ENCODE results near the gene ARHGEF39.
"Not testable (repeated sequence)": the region's sequence is repeated elsewhere in the genome, so short reads cannot be mapped to it uniquely, and the experiment has no call there.

ARHGEF39 gene

GRCh38 chr9:35649431-35650340 is 15.3 kb downstream of the ARHGEF39 start:
- DNase-seq: peak; percentile 26

DNA sequence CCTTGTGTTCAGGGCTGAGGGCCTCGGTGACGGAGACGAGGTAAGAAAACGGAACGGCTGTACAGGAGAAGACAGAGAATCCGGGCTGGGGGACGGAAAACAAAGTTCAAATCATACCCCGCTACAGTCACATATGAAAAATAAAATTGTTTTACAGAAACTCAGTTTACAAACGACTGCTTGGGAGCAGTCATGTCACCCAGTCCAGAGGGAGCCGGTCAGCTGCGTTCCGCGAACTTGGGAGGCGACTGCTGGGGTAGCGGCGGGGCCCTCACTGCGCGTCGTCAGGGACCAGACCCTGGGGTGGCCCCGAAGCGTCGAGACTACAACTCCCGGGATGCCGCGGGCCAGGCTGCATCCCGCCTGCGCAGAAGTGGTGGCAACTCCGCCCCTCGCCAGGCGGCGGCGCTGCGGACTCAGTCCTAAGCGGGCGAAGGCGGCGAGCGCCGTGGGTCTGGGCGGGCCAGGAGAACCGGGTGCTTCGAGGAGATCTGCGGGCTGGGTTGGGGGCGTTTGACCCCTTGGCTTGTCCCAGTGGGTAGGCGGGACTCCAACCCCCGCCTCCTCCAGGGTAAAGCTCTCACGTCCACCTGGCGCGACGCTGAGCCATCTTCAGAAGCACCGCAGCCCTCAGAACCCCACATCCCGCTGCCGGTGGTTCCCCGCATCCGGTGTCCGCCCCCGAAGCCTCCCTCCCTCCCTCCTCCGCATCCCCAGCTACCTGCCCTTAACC is 18.3 kb downstream of the ARHGEF39 start:
- DNase-seq: peak; percentile 88

- DNase-seq: no peak
Observed at GRCh38 chr9:35646153-35646532, 18.9 kb downstream of the ARHGEF39 start.

DNA sequence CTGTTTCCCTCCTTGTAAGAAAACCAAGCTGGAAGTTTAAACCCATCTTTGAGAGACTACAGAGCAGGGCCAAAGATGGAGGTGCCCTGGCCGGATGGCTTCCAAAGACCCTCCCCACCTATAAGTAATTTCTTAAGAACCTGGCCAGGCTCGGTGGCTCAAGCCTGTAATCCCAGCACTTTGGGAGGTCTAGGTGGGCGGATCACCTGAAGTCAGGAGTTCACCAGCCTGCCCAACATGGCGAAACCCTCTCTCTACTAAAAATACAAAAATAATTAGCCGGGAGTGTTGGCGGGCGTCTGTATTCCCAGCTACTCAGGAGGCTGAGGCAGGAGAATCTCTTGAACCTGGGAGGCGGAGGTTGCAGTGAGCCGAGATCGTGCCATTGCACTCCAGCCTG is 19.3 kb downstream of the ARHGEF39 start:
- not testable (repeated sequence) for DNase-seq

DNA sequence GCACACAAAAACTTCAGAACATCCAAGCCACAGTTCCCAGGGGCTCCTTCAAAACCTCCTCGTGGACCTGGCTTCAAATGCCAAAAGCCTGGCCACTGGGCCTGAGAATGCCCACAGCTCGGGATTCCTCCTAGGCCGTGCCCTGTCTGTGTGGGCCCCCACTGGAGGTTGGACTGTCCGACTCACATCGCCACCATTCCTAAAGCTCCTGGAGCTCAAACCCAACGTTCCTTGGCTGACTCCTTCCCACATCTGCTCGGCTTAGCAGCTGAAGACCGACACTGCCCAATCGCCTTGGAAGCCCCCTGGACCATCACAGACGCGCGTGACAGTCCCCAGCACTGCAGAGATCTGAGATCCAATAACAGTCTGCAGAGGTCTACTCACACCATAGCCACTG is 21.9 kb downstream of the ARHGEF39 start:
- DNase-seq: no peak

DNA sequence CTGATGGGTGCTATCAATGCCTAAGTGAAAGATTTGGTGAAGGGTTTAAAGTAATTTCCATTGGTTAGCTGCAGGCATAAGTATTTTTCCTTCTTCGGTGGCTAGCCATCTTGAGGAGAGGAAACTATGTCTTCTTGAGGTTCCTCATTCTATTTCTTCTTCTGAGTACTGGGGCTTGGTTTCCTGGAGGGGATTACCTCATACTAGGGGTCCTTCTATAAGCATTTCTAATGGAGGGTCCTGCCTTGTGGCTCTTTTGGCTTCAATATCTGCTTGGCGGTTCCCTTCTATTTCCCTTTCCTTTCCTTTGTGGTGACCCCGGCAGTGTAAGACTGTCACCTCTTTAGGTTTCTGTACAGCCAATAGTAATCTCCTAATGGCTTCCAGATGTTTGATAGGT is 23.5 kb downstream of the ARHGEF39 start:
- not testable (repeated sequence) for DNase-seq

- not testable (repeated sequence) for DNase-seq
Observed at GRCh38 chr9:35640431-35640830, 24.6 kb downstream of the ARHGEF39 start.

GRCh38 chr9:35639631-35640030 is 25.4 kb downstream of the ARHGEF39 start:
- DNase-seq: no peak

- not testable (repeated sequence) for DNase-seq
Observed at GRCh38 chr9:35639225-35639624, 25.8 kb downstream of the ARHGEF39 start.

GRCh38 chr9:35638751-35639150 is 26.2 kb downstream of the ARHGEF39 start:
- DNase-seq: not testable (repeated sequence)

- not testable (repeated sequence) for DNase-seq
Observed at GRCh38 chr9:35637427-35637955, 27.5 kb downstream of the ARHGEF39 start.

- DNase-seq: not testable (repeated sequence)
Observed at GRCh38 chr9:35636877-35637246, 28.1 kb downstream of the ARHGEF39 start.

DNA sequence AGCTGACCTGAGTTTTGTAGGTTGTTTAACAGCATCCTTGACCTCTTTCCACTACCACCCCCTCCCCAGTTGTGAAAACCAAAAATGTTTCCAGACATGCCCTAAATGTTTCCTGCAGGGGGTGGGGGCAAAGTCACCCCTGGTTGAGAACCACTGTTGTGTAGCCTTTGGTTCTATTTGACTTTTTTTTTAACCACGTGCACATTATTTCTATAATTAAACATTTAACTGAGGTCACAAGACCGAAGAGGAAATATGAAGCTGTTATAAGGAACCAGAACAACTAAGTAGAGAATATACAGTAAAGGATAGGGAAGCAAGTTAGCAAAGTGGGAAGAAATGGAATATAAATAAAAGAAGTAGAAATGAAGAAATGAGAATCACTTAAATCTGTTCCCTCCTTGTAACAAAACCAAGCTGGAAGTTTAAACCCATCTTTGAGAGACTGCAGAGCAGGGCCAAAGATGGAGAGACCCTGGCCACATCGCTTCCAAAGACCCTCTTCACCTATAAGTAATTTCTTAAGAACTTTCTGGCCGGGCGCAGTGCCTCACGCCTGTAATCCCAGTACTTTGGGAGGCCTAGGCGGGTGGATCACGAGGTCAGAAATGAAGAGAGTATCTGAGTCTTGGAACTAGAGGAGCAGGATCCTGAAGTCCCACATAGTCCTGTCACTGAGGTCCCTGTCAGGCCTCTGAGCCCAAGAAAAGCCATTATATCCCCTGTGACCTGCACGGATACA is 28.7 kb downstream of the ARHGEF39 start:
- no peak for DNase-seq

- DNase-seq: no peak
Observed at GRCh38 chr9:35635730-35636129, 29.3 kb downstream of the ARHGEF39 start.

DNA sequence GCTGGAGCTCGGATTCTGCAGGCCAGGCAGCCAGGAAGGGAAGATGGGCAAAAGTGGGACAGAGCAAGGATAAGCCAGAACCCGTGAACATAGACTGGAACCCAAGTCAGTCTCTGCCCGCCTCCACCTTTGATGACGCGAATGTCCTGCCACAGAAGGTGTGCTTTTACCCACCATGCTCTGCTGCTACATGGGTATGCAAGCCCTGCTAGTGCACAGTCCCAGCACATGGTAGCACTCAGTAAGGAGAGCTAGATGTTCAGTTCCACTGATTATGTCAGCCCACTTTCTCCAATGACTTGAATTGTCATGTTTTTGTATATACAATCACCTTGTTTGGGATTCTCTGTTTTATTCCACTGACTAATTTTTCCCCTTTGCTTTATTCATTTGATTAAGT is 35.4 kb downstream of the ARHGEF39 start:
- DNase-seq: no peak

DNA sequence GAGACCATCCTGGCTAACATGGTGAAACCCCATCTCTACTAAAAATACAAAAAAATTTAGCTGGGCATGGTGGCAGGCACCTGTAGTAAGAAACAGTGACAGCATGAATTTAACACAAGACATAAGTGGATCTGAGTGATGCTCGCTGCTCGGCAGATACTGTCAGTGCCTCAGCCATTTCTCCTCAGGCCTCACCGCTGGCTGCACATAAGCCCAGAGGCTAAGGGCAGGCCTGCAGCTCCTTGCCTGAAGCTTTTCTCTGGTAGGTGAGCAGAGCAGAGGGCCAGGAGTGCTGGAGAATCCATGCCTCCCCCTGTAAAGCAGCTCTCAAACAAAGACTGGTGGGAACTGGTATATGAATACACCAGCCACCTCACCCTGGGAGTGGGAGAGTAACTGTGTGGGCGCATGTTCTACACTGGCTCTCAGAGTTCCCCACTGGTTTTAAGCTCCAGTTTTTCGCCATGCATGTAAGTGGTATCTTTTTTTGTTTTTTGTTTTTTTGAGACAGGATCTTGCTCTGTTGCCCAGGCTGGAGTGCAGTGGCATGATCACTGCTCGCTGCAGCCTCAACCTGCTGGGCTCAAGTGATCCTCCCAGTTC is 36.5 kb downstream of the ARHGEF39 start:
- DNase-seq: no peak

DNA sequence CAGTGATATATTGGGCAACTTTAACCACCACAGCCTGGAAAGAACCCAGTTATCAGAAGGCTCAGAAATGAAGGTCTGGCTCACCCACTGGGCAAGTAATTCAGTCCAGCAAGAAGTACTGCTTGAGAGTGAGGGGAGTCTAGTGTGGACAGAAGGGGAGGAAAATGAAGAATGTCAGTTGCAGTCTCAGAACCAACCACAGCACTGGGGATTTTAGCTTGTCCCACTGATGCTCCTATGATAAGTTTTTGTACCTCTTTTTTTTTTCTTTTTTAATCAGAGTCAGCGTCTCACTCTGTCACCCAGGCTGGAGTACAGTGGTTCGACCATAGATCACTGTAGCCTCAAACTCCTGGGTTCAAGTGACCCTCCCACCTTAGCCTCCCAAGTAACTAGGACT is 37.4 kb downstream of the ARHGEF39 start:
- no peak for DNase-seq

- DNase-seq: no peak
Observed at GRCh38 chr9:35619800-35620158, 45.2 kb downstream of the ARHGEF39 start.

GRCh38 chr9:35618854-35619799 is 45.9 kb downstream of the ARHGEF39 start:
- DNase-seq: peak; percentile 18

- no peak for DNase-seq
Observed at GRCh38 chr9:35618325-35618727, 46.7 kb downstream of the ARHGEF39 start, which contains the start of gene CD72. CD72 (minus strand) TSS chr9:35618413; CDS start chr9:35618303, 110 bp downstream.

DNA sequence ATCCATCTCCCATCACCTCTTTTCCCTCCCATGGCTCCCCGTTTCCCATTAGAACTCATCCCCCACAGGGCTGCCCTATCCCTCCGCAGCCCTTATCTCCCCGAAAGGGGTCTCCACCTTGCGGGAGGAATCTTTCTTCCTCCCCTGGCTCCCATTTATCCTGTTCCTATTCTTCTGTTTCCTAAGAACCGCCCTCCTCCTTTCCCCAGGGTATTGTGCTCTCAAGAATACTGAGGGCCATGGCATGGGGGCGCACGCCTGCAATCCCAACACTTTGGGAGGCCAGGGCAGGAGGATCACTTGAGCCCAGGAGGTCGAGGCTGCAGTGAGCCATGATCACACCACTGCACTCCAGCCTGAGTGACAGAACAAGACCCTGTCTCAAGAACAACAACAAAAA is 47.4 kb downstream of the ARHGEF39 start:
- no peak for DNase-seq

All from activated effector memory CD4-positive, alpha-beta T cell treated with Interleukin-2 at 50 U/mL for 16 hours (primary cell).